ENCODE data around the gene VSTM4. TPM values are rescaled to one million over a fixed set of nuclear protein-coding genes. Genes with fewer than 3 reads are reported as not detected.

VSTM4 gene
- total and polyA plus RNA-seq, 2 experiments from 2014 or later: 0.21 to 0.66 TPM

DNA sequence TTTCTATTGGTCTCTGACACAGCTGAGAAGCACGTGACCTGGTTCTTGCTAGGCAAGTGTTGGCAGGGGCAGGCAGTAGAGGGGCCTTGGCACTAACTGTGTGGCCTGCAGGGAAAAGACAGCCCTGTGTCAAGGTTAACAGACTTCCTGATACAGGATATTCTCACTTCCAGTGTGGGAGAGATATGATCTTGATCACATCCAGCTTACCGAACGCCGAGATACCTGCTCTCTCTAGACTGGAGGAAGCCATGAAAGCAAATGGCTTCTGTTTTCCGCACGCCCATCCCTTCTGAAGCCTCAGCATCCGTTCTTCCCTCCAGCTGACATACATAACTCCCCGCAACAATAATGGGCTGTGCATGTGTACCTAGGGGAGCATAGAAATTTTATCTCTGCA lies 79.4 kb downstream of the VSTM4 start:
- Histone ChIP-seq H3K4me3 (no peak overlapping the region), H3K4me1 (ENCODE audit: insufficient read depth) (no peaks in the 10 kb centered on the region), H3K27ac (ENCODE audit: low read depth) (no peak overlapping the region), H3K36me3 (ENCODE audit: insufficient read depth) (no peaks in the 10 kb centered on the region), H4K20me1 (replicated peaks; ENCODE audit: insufficient read depth) (no peaks in the 10 kb centered on the region), H3K9me2 (ENCODE audit: insufficient read depth) (peaks cover 11% of the 10 kb centered on the region; the same call in 1 of the 2 replicates), H3K27me3 (ENCODE audit: insufficient read depth) (no peaks in the 10 kb centered on the region), H3K79me2 (replicated peaks; ENCODE audit: insufficient read depth) (no peaks in the 10 kb centered on the region), H3K4me2 (no peak overlapping the region), H2AFZ (no peak overlapping the region), H3F3A (replicated peaks; ENCODE audit: low read depth) (no peaks in the 10 kb centered on the region)
- H3K27ac Mint-ChIP-seq: no peak overlapping the region
- no peak for ATAC-seq
- no peaks in the 10 kb centered on the region for H3K4me1 Mint-ChIP-seq
- no peaks in the 10 kb centered on the region for H3K9me3 Mint-ChIP-seq
- no peak overlapping the region for H3K4me3 Mint-ChIP-seq
- H3K36me3 Mint-ChIP-seq (ENCODE audit: low read depth): no peaks in the 10 kb centered on the region
- H3K27me3 Mint-ChIP-seq (ENCODE audit: insufficient read depth, low read depth, poor library complexity): peaks cover 3% of the 10 kb centered on the region
- TF ChIP-seq ZNF331 (CRISPR knock-in tag; IDR thresholded peaks at IDR 0.05; ENCODE audit: low read depth) (no peak), EZH2phosphoT487 (IDR thresholded peaks at IDR 0.05; ENCODE audit: unreplicated experiment) (no peak), POLR2AphosphoS5 (IDR thresholded peaks at IDR 0.05; ENCODE audit: low read depth) (no peak), JUNB (IDR thresholded peaks at IDR 0.05; ENCODE audit: unreplicated experiment) (no peak), ZNF114 (CRISPR knock-in tag; IDR thresholded peaks at IDR 0.05) (no peak), NANOG (IDR thresholded peaks at IDR 0.05; ENCODE audit: borderline replicate concordance) (no peak), STAT1 (IDR thresholded peaks at IDR 0.05; ENCODE audit: unreplicated experiment) (no peak), CREB1 (CRISPR knock-in tag; IDR thresholded peaks at IDR 0.05; ENCODE audit: low read depth) (no peak), EZH2 (IDR thresholded peaks at IDR 0.05; ENCODE audit: low read depth, unreplicated experiment) (no peak)
- TF ChIP-seq, protein P1, sequence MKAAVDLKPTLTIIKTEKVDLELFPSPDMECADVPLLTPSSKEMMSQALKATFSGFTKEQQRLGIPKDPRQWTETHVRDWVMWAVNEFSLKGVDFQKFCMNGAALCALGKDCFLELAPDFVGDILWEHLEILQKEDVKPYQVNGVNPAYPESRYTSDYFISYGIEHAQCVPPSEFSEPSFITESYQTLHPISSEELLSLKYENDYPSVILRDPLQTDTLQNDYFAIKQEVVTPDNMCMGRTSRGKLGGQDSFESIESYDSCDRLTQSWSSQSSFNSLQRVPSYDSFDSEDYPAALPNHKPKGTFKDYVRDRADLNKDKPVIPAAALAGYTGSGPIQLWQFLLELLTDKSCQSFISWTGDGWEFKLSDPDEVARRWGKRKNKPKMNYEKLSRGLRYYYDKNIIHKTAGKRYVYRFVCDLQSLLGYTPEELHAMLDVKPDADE (IDR thresholded peaks at IDR 0.05): no peak
- TF ChIP-seq, protein P2, sequence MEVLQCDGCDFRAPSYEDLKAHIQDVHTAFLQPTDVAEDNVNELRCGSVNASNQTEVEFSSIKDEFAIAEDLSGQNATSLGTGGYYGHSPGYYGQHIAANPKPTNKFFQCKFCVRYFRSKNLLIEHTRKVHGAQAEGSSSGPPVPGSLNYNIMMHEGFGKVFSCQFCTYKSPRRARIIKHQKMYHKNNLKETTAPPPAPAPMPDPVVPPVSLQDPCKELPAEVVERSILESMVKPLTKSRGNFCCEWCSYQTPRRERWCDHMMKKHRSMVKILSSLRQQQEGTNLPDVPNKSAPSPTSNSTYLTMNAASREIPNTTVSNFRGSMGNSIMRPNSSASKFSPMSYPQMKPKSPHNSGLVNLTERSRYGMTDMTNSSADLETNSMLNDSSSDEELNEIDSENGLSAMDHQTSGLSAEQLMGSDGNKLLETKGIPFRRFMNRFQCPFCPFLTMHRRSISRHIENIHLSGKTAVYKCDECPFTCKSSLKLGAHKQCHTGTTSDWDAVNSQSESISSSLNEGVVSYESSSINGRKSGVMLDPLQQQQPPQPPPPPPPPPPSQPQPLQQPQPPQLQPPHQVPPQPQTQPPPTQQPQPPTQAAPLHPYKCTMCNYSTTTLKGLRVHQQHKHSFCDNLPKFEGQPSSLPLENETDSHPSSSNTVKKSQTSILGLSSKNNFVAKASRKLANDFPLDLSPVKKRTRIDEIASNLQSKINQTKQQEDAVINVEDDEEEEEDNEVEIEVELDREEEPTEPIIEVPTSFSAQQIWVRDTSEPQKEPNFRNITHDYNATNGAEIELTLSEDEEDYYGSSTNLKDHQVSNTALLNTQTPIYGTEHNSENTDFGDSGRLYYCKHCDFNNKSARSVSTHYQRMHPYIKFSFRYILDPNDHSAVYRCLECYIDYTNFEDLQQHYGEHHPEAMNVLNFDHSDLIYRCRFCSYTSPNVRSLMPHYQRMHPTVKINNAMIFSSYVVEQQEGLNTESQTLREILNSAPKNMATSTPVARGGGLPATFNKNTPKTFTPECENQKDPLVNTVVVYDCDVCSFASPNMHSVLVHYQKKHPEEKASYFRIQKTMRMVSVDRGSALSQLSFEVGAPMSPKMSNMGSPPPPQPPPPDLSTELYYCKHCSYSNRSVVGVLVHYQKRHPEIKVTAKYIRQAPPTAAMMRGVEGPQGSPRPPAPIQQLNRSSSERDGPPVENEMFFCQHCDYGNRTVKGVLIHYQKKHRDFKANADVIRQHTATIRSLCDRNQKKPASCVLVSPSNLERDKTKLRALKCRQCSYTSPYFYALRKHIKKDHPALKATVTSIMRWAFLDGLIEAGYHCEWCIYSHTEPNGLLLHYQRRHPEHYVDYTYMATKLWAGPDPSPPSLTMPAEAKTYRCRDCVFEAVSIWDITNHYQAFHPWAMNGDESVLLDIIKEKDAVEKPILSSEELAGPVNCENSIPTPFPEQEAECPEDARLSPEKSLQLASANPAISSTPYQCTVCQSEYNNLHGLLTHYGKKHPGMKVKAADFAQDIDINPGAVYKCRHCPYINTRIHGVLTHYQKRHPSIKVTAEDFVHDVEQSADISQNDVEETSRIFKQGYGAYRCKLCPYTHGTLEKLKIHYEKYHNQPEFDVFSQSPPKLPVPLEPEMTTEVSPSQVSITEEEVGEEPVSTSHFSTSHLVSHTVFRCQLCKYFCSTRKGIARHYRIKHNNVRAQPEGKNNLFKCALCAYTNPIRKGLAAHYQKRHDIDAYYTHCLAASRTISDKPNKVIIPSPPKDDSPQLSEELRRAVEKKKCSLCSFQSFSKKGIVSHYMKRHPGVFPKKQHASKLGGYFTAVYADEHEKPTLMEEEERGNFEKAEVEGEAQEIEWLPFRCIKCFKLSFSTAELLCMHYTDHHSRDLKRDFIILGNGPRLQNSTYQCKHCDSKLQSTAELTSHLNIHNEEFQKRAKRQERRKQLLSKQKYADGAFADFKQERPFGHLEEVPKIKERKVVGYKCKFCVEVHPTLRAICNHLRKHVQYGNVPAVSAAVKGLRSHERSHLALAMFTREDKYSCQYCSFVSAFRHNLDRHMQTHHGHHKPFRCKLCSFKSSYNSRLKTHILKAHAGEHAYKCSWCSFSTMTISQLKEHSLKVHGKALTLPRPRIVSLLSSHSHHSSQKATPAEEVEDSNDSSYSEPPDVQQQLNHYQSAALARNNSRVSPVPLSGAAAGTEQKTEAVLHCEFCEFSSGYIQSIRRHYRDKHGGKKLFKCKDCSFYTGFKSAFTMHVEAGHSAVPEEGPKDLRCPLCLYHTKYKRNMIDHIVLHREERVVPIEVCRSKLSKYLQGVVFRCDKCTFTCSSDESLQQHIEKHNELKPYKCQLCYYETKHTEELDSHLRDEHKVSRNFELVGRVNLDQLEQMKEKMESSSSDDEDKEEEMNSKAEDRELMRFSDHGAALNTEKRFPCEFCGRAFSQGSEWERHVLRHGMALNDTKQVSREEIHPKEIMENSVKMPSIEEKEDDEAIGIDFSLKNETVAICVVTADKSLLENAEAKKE (CRISPR knock-in tag; IDR thresholded peaks at IDR 0.05): no peak
- TF ChIP-seq, protein P3, sequence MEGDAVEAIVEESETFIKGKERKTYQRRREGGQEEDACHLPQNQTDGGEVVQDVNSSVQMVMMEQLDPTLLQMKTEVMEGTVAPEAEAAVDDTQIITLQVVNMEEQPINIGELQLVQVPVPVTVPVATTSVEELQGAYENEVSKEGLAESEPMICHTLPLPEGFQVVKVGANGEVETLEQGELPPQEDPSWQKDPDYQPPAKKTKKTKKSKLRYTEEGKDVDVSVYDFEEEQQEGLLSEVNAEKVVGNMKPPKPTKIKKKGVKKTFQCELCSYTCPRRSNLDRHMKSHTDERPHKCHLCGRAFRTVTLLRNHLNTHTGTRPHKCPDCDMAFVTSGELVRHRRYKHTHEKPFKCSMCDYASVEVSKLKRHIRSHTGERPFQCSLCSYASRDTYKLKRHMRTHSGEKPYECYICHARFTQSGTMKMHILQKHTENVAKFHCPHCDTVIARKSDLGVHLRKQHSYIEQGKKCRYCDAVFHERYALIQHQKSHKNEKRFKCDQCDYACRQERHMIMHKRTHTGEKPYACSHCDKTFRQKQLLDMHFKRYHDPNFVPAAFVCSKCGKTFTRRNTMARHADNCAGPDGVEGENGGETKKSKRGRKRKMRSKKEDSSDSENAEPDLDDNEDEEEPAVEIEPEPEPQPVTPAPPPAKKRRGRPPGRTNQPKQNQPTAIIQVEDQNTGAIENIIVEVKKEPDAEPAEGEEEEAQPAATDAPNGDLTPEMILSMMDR (conservative IDR thresholded peaks at IDR 0.05; ENCODE audit: low read depth in 2 of 2): no peak
- TF ChIP-seq, protein P4, sequence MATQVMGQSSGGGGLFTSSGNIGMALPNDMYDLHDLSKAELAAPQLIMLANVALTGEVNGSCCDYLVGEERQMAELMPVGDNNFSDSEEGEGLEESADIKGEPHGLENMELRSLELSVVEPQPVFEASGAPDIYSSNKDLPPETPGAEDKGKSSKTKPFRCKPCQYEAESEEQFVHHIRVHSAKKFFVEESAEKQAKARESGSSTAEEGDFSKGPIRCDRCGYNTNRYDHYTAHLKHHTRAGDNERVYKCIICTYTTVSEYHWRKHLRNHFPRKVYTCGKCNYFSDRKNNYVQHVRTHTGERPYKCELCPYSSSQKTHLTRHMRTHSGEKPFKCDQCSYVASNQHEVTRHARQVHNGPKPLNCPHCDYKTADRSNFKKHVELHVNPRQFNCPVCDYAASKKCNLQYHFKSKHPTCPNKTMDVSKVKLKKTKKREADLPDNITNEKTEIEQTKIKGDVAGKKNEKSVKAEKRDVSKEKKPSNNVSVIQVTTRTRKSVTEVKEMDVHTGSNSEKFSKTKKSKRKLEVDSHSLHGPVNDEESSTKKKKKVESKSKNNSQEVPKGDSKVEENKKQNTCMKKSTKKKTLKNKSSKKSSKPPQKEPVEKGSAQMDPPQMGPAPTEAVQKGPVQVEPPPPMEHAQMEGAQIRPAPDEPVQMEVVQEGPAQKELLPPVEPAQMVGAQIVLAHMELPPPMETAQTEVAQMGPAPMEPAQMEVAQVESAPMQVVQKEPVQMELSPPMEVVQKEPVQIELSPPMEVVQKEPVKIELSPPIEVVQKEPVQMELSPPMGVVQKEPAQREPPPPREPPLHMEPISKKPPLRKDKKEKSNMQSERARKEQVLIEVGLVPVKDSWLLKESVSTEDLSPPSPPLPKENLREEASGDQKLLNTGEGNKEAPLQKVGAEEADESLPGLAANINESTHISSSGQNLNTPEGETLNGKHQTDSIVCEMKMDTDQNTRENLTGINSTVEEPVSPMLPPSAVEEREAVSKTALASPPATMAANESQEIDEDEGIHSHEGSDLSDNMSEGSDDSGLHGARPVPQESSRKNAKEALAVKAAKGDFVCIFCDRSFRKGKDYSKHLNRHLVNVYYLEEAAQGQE (IDR thresholded peaks at IDR 0.05; ENCODE audit: unreplicated experiment): no peak
- DNase-seq (ENCODE audit: low spot score): no peak

Measured in GM23338 (cell line).